Measurements from ENCODE around the gene EPB41. TPM values are rescaled to one million over a fixed set of nuclear protein-coding genes. Genes with fewer than 3 reads are reported as not detected.

EPB41 gene
- total and polyA plus RNA-seq, 2 of the 8 experiments (the other 6 are each of a cell fraction or from before 2014, with no cell fraction given), result 36.7 to 109 TPM

- Histone ChIP-seq H3K4me1 (replicated peaks in 1 of 4; ENCODE audit: control insufficient read depth in 3 of 4, insufficient read depth in 4 of 4, low read length in 3 of 4) (peaks cover 0 to 2% (median under 1%) of the 10 kb centered on the region in 4 experiments; a peak in 2 of 7 replicates), H3K4ac (replicated peaks; ENCODE audit: insufficient read length, low read depth, low read length) (no peak overlapping the region), H3K27me3 (replicated peaks in 1 of 4; ENCODE audit: control insufficient read depth in 3 of 4, extremely low read depth in 1 of 4, insufficient read depth in 3 of 4, low read length in 3 of 4) (no peaks in the 10 kb centered on the region), H2BK120ac (replicated peaks; ENCODE audit: low read depth, low read length) (no peak overlapping the region), H4K8ac (ENCODE audit: extremely low read depth, insufficient read depth, low read length) (no peak overlapping the region), H3K23me2 (ENCODE audit: low read depth, low read length) (0 out of 2 replicates have a peak, but pooled peaks cover 2% of the 10 kb centered on the region), H3K27ac (ENCODE audit: low read depth, low read length) (no peak overlapping the region), H2BK20ac (ENCODE audit: low read length) (no peak overlapping the region), H3K36me3 (ENCODE audit: control insufficient read depth in 2 of 4, insufficient read depth in 4 of 4, low read length in 3 of 4) (no peaks in the 10 kb centered on the region), H3K79me1 (ENCODE audit: low read depth, low read length) (no peaks in the 10 kb centered on the region; the same call in 1 of the 2 replicates), H3K18ac (ENCODE audit: extremely low read depth, low read length) (no peak overlapping the region), H2AFZ (ENCODE audit: low read length) (no peak overlapping the region), H3K14ac (ENCODE audit: insufficient read length) (no peak overlapping the region), H3K9ac (replicated peaks in 1 of 4; ENCODE audit: extremely low read depth in 1 of 4, low read depth in 3 of 4, low read length in 3 of 4) (no peak overlapping the region), H3K4me3 (ENCODE audit: extremely low read depth in 1 of 4, insufficient read depth in 2 of 4, low read depth in 3 of 4, low read length in 4 of 4) (no peak overlapping the region), H2AK5ac (ENCODE audit: low read depth, low read length) (no peak overlapping the region), H4K91ac (replicated peaks; ENCODE audit: insufficient read length, low read length) (no peak overlapping the region), H4K20me1 (replicated peaks in 1 of 2; ENCODE audit: control insufficient read depth in 1 of 2, insufficient read depth in 2 of 2, low read length in 2 of 2) (peaks cover 0 to 1% of the 10 kb centered on the region in 2 experiments), H2BK15ac (ENCODE audit: low read length) (no peak overlapping the region), H3K79me2 (ENCODE audit: control insufficient read depth in 1 of 2, insufficient read depth in 2 of 2, low read length in 2 of 2) (peaks cover 0 to 93% of the 10 kb centered on the region in 2 experiments; a peak in 3 of 4 replicates), H3K4me2 (ENCODE audit: insufficient read depth in 1 of 2, low read depth in 2 of 2, low read length in 2 of 2) (no peak overlapping the region), H3K56ac (replicated peaks; ENCODE audit: insufficient read length, low read depth, low read length) (no peak overlapping the region), H3K23ac (ENCODE audit: insufficient read length) (no peak overlapping the region), H2BK5ac (ENCODE audit: low read depth, low read length) (no peak overlapping the region), H2BK12ac (ENCODE audit: low read depth, low read length) (no peak overlapping the region), H4K5ac (ENCODE audit: insufficient read length, low read depth, low read length) (no peak overlapping the region), H3K9me3 (ENCODE audit: insufficient read depth in 2 of 2, low read depth in 1 of 2, low read length in 1 of 2) (no peaks in the 10 kb centered on the region)
- FAIRE-seq (no peak), DNase-seq (ENCODE audit: low read depth in 1 of 2, low spot score in 2 of 2) (no peak)
- POLR2A ChIA-PET (ENCODE audit: partially characterized antibody), result interaction anchor here (0.6 to 1.4 kb wide), 4 partner anchors 14 to 102 kb away, joined by 3 to 4 read pairs (median 3); no protein-coding TSS in a partner anchor
- CTCF ChIA-PET (ENCODE audit: partially characterized antibody), result interaction anchor here (1.2 to 4.1 kb wide), 4 partner anchors 10 to 39 kb away, joined by 4 to 12 read pairs (median 4); no protein-coding TSS in a partner anchor
- WGBS, 2 experiments (ENCODE audit: extremely low coverage in 1 of 2, insufficient coverage in 1 of 2, insufficient read length in 1 of 2, insufficient replicate concordance in 2 of 2, low coverage in 1 of 2, low lambda C conversion rate in 2 of 2, missing lambda C conversion rate in 1 of 2), result 89% methylated on average over 3 of the region's 3 CpGs; no CpG with 5 or more reads in 1 of the 2 experiments
- TF ChIP-seq, protein P1, sequence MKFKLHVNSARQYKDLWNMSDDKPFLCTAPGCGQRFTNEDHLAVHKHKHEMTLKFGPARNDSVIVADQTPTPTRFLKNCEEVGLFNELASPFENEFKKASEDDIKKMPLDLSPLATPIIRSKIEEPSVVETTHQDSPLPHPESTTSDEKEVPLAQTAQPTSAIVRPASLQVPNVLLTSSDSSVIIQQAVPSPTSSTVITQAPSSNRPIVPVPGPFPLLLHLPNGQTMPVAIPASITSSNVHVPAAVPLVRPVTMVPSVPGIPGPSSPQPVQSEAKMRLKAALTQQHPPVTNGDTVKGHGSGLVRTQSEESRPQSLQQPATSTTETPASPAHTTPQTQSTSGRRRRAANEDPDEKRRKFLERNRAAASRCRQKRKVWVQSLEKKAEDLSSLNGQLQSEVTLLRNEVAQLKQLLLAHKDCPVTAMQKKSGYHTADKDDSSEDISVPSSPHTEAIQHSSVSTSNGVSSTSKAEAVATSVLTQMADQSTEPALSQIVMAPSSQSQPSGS (IDR thresholded peaks at IDR 0.05; ENCODE audit: low read length), result no peak
- TF ChIP-seq PHF8 (conservative IDR thresholded peaks at IDR 0.05; ENCODE audit: low read depth, low read length) (no peak), ZNF274 (IDR thresholded peaks at IDR 0.05; ENCODE audit: borderline replicate concordance, extremely low read depth, low read length) (no peak), POLR2A (IDR thresholded peaks at IDR 0.05; ENCODE audit: control extremely low read depth in 1 of 2, low read depth in 2 of 2, low read length in 2 of 2) (no peak), RFX5 (IDR thresholded peaks at IDR 0.05; ENCODE audit: borderline replicate concordance, low read depth, low read length) (no peak), TAF1 (IDR thresholded peaks at IDR 0.05; ENCODE audit: low read depth, low read length) (no peak), CHD2 (IDR thresholded peaks at IDR 0.05; ENCODE audit: low read length) (no peak)
- TF ChIP-seq, protein P2, sequence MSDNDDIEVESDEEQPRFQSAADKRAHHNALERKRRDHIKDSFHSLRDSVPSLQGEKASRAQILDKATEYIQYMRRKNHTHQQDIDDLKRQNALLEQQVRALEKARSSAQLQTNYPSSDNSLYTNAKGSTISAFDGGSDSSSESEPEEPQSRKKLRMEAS (IDR thresholded peaks at IDR 0.05), result no peak
Measured at GRCh38 chr1:28921286-28921869, 7.0 kb downstream of the EPB41 start.
